K562 (cell line): ENCODE data around the gene ACADSB. TPM values are rescaled to one million over a fixed set of nuclear protein-coding genes. Genes with fewer than 3 reads are reported as not detected.

ENCODE experiments used
- ARNT ChIP-seq, 2 experiments: fragments of 450-650 bp; IDR thresholded peaks; 2 replicates each; pipeline ENCODE4 v1.6.1; 2016; ENCODE audit warnings: mild to moderate bottlenecking in 1 of 2
- ATF7 ChIP-seq: fragments of 450-650 bp; IDR thresholded peaks from 2 replicates; pipeline ENCODE4 v1.7.1; 2014; ENCODE audit warnings: mild to moderate bottlenecking, moderate library complexity
- CBX5 ChIP-seq: IDR thresholded peaks from 2 replicates; pipeline ENCODE4 v1.6.1; 2014; ENCODE audit warnings: low read depth, borderline replicate concordance
- CTBP1 ChIP-seq: fragments of 450-650 bp; IDR thresholded peaks from 2 replicates; pipeline ENCODE4 v1.6.1; 2016; ENCODE audit warnings: borderline replicate concordance
- EP400 ChIP-seq: fragments of 450-650 bp; IDR thresholded peaks from 2 replicates; pipeline ENCODE4 v1.6.1; 2017; ENCODE audit warnings: antibody characterized with exemption, mild to moderate bottlenecking, moderate library complexity
- ETV1 ChIP-seq: fragments of 450-650 bp; conservative IDR thresholded peaks from 2 replicates; pipeline ENCODE4 v1.6.1; 2016; ENCODE audit warnings: missing genetic modification characterization, control low read depth, low read depth, missing compliant biosample characterization
- HCFC1 ChIP-seq: IDR thresholded peaks from 2 replicates; pipeline ENCODE4 v1.6.1; 2012; ENCODE audit warnings: low read depth, low read length, improper control_type of control experiment
- HEY1 ChIP-seq: fragments of 250-450 bp; sonication (Bioruptor Pico); IDR thresholded peaks from 2 replicates; pipeline ENCODE4 v1.5.0; 2020; ENCODE audit warnings: mild to moderate bottlenecking, moderate library complexity, borderline replicate concordance
- HMGN3 ChIP-seq: IDR thresholded peaks from 2 replicates; pipeline ENCODE4 v1.6.1; 2011; ENCODE audit warnings: borderline replicate concordance, low read depth, mild to moderate bottlenecking, mixed read lengths, low read length; ENCODE audit not compliant: insufficient read length; ENCODE audit errors: extremely low read depth
- MECOM ChIP-seq: fragments of 250-450 bp; sonication (Bioruptor Pico); IDR thresholded peaks from 2 replicates; pipeline ENCODE4 v1.8.0; 2022; ENCODE audit warnings: inconsistent platforms
- MYC ChIP-seq, 2 experiments: fragments of 250-450 bp in 1 of 2; sonication (Bioruptor Pico) in 1 of 2; IDR thresholded peaks; 2 replicates each; pipeline versions ENCODE4 v1.5.1 to v1.6.1; 2012 to 2021; ENCODE audit warnings: low read depth in 2 of 2, borderline replicate concordance in 1 of 2, improper control_type of control experiment in 1 of 2, low read length in 1 of 2, mild to moderate bottlenecking in 1 of 2, moderate library complexity in 1 of 2
- NRF1 ChIP-seq, 2 experiments: fragments of 450-650 bp; IDR thresholded peaks in 1 of 2; conservative IDR thresholded peaks in 1 of 2; 2 replicates each; pipeline ENCODE4 v1.6.1; 2014; ENCODE audit warnings: mild to moderate bottlenecking in 2 of 2
- PCBP1 ChIP-seq: fragments of 200-400 bp; formaldehyde crosslinking; IDR thresholded peaks from 2 replicates; pipeline ENCODE4 v1.6.1; 2018; ENCODE audit warnings: mild to moderate bottlenecking, low read depth, low read length; ENCODE audit not compliant: poor library complexity, severe bottlenecking
- POLR2A ChIP-seq: fragments of 450-650 bp; conservative IDR thresholded peaks from 2 replicates; pipeline ENCODE4 v1.6.1; 2016
- POLR2AphosphoS2 ChIP-seq: IDR thresholded peaks from 2 replicates; pipeline ENCODE4 v1.6.1; 2012; ENCODE audit warnings: low read length, improper control_type of control experiment
- SAP30 ChIP-seq: fragments of 200-600 bp; sonication (generic); IDR thresholded peaks from 2 replicates; pipeline ENCODE4 v1.6.1; 2012; ENCODE audit warnings: borderline replicate concordance, low read depth, mild to moderate bottlenecking, moderate library complexity, low read length, control low read depth, inconsistent platforms; ENCODE audit not compliant: insufficient read depth, poor library complexity, severe bottlenecking
- SP1 ChIP-seq: sonication (generic); formaldehyde crosslinking; IDR thresholded peaks from 2 replicates; pipeline ENCODE4 v1.8.1; 2022; ENCODE audit warnings: mild to moderate bottlenecking, missing genetic modification reagents
- TAF1 ChIP-seq: IDR thresholded peaks from 2 replicates; pipeline ENCODE4 v1.6.1; 2011; ENCODE audit warnings: mild to moderate bottlenecking, low read length, moderate library complexity; ENCODE audit not compliant: insufficient read depth, control insufficient read depth, severe bottlenecking; ENCODE audit errors: extremely low read depth
- TBL1XR1 ChIP-seq, 2 experiments: IDR thresholded peaks; 2 replicates each; pipeline ENCODE4 v1.6.1; 2012; ENCODE audit warnings: improper control_type of control experiment in 2 of 2, low read length in 2 of 2, mild to moderate bottlenecking in 1 of 2
- TBP ChIP-seq: optimal IDR thresholded peaks from 2 replicates; pipeline ENCODE3; 2011; ENCODE audit warnings: low read depth, low read length, improper control_type of control experiment
- XRCC5 ChIP-seq: fragments of 200-400 bp; formaldehyde crosslinking; IDR thresholded peaks from 2 replicates; pipeline ENCODE4 v1.6.1; 2017; ENCODE audit warnings: low read depth, mild to moderate bottlenecking, low read length
- ZNF140 ChIP-seq: fragments of 250-450 bp; sonication (Bioruptor Pico); IDR thresholded peaks from 2 replicates; pipeline ENCODE4 v1.8.0; 2021; ENCODE audit warnings: moderate library complexity, mild to moderate bottlenecking, inconsistent platforms
- ZNF23 ChIP-seq: fragments of 250-450 bp; sonication (Bioruptor Pico); IDR thresholded peaks from 2 replicates; pipeline ENCODE4 v1.4.0; 2020; ENCODE audit warnings: mild to moderate bottlenecking
- ZNF408 ChIP-seq: fragments of 250-450 bp; sonication (Bioruptor Pico); IDR thresholded peaks from 2 replicates; pipeline ENCODE4 v1.4.0; 2020; ENCODE audit warnings: low read depth, mild to moderate bottlenecking, moderate library complexity
- polyA plus RNA-seq, 8 experiments: library from polyadenylated mRNA; depleted of rRNA in 4 of 8; stranded (reverse) in 5 of 8; unstranded in 3 of 8; fragments of >200 nt; fragmentation: Nextera tagmentation in 2 of 8; fragmentation: Illumina TruSeq in 1 of 8; extraction: Ambion mirVana in 2 of 8; extraction: Trizol in 1 of 8; gene quantifications; 2 replicates each; pipeline versions ENCODE4 v1.2.1 to v1.2.3, GENCODE V29; 2011 to 2014; ENCODE audit warnings: inconsistent platforms in 1 of 8, missing spikeins in 1 of 8
- total RNA-seq, 7 experiments: library from RNA; depleted of rRNA in 6 of 7; stranded (reverse); fragments of >200 nt in 6 of 7; fragmentation: Illumina TruSeq in 2 of 7; extraction: Trizol in 2 of 7; gene quantifications; 2 replicates each; pipeline versions ENCODE4 v1.2.1 to v1.2.3, GENCODE V29; 2011 to 2021; ENCODE audit warnings: low replicate concordance in 1 of 7
- TF ChIP-seq, protein P1 (sequence below): sonication (generic); formaldehyde crosslinking; IDR thresholded peaks from 2 replicates; pipeline ENCODE4 v1.8.1; 2023; ENCODE audit warnings: mild to moderate bottlenecking, missing genetic modification reagents
- TF ChIP-seq, protein P2 (sequence below): sonication (generic); formaldehyde crosslinking; IDR thresholded peaks from 2 replicates; pipeline ENCODE4 v1.8.0; 2022; ENCODE audit warnings: missing genetic modification reagents, mild to moderate bottlenecking, moderate library complexity, borderline replicate concordance

The ACADSB gene
- total and polyA plus RNA-seq, 9 of the 15 experiments (the other 6 are each of a cell fraction or from before 2014, with no cell fraction given) = 2.9 to 9.1 (median 5.8) TPM

DNA sequence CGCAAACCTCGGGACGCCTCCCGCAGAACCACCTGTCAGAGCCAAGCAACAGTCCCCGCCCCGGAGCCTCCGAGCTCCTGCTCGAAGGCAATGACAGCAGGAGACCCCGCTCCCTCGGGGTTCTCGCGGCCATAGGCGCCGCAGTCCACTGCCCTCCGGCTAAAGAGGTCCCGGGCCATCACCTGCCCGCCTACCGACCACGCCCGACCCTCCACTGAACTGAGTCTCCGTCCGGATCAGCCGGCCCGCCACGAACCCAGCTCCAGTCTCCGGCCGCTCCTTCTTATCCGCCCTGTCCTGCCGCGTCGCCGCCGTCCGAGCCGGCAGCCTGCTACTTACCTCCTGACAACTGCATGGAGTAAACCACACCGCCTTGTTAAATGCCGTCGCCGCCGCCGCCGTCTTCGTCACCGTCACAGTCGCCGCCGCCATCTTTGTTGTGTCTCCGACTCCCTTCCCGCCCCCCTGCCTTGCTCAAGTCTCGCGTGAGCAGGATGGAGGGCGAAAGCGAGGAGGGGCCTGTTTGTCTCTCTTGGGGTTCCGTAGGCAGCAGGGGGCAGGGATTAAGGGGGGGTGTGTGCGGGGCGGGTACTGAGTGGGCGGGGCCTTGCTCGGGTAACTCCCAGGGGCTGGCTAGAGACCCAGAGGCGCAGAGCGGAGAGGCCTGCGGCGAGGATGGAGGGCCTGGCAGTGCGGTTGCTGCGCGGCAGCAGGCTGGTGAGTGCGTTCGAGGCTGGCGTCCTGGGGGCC lies at the start of gene ACADSB, which contains the start of gene IKZF5 (continued):
- TF ChIP-seq, protein P1, sequence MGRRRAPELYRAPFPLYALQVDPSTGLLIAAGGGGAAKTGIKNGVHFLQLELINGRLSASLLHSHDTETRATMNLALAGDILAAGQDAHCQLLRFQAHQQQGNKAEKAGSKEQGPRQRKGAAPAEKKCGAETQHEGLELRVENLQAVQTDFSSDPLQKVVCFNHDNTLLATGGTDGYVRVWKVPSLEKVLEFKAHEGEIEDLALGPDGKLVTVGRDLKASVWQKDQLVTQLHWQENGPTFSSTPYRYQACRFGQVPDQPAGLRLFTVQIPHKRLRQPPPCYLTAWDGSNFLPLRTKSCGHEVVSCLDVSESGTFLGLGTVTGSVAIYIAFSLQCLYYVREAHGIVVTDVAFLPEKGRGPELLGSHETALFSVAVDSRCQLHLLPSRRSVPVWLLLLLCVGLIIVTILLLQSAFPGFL (CRISPR knock-in tag) = no peak
- TF ChIP-seq XRCC5 (no peak), POLR2A (peak; percentile 84), ETV1 (no peak), HCFC1 (peak; percentile 77), HMGN3 (peak; percentile 11), EP400 (peak; percentile 69; the same call in 1 of the 2 replicates), SAP30 (peak; percentile 12), ARNT (IDR thresholded peaks at IDR 0.05) (no peak), MYC (IDR thresholded peaks at IDR 0.05; ENCODE audit: low read depth, low read length) (no peak; the same call in 1 of the 2 replicates), MYC (CRISPR knock-in tag; IDR thresholded peaks at IDR 0.05; ENCODE audit: borderline replicate concordance, low read depth) (no peak), SP1 (CRISPR knock-in tag) (peak; percentile 87), MECOM (CRISPR knock-in tag) (no peak), TAF1 (peak; percentile 88), NRF1 (conservative IDR thresholded peaks at IDR 0.05 in 1 of 2, IDR thresholded peaks at IDR 0.05 in 1 of 2) (peak in 1 of 2 experiments; percentile 55; a peak in 3 of 4 replicates), CTBP1 (peak; percentile 11; the same call in 1 of the 2 replicates), POLR2AphosphoS2 (no peak), ATF7 (0 out of 2 replicates have a peak, but pooled peaks have one; percentile 31), CBX5 (no peak), ZNF140 (CRISPR knock-in tag) (no peak), TBP (peak; percentile 83), HEY1 (CRISPR knock-in tag) (no peak), ZNF408 (CRISPR knock-in tag) (no peak), PCBP1 (peak; percentile 19), TBL1XR1 (IDR thresholded peaks at IDR 0.05; ENCODE audit: low read length in 2 of 2) (0 out of 4 replicates have a peak, but pooled peaks of 1 of the 2 experiments have one; percentile 47), ZNF23 (CRISPR knock-in tag) (no peak)
- TF ChIP-seq, protein P2, sequence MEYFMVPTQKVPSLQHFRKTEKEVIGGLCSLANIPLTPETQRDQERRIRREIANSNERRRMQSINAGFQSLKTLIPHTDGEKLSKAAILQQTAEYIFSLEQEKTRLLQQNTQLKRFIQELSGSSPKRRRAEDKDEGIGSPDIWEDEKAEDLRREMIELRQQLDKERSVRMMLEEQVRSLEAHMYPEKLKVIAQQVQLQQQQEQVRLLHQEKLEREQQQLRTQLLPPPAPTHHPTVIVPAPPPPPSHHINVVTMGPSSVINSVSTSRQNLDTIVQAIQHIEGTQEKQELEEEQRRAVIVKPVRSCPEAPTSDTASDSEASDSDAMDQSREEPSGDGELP = peak; percentile 66; the same call in 1 of the 2 replicates
